NK-92 (cell line): ENCODE results near the gene CDK5.
"Not testable (repeated sequence)": the region's sequence is repeated elsewhere in the genome, so short reads cannot be mapped to it uniquely, and the experiment has no call there.

Experiments
- DNase-seq: peaks from one replicate; lab custom pipeline; 2025; ENCODE audit not compliant: unreplicated experiment; lab: John Stamatoyannopoulos, UW

The CDK5 gene

GRCh38 chr7:151035902-151036301 is 21.8 kb downstream of the CDK5 start:
- DNase-seq = no peak

GRCh38 chr7:151035026-151035717 is 22.5 kb downstream of the CDK5 start:
- no peak for DNase-seq

- no peak for DNase-seq
Measured at GRCh38 chr7:151034312-151035025, 23.2 kb downstream of the CDK5 start.

GRCh38 chr7:151033864-151034249 is 23.8 kb downstream of the CDK5 start:
- no peak for DNase-seq

- DNase-seq = no peak
Measured at GRCh38 chr7:151032936-151033863, 24.5 kb downstream of the CDK5 start.

- DNase-seq = no peak
Measured at GRCh38 chr7:151031011-151031410, 26.7 kb downstream of the CDK5 start.

GRCh38 chr7:151028948-151029501 is 28.7 kb downstream of the CDK5 start:
- DNase-seq = no peak

- peak; percentile 77 for DNase-seq
Measured at GRCh38 chr7:151028131-151028947, 29.4 kb downstream of the CDK5 start, which contains the start of gene ABCB8. Gene ABCB8, plus strand, starts transcription at chr7:151028450. Its CDS starts 66 bp downstream, at chr7:151028516.

- not testable (repeated sequence) for DNase-seq
Measured at GRCh38 chr7:151027728-151028130, 30.0 kb downstream of the CDK5 start.

- DNase-seq = not testable (repeated sequence)
Measured at GRCh38 chr7:151026771-151027727, 30.6 kb downstream of the CDK5 start.

- DNase-seq = no peak
Measured at GRCh38 chr7:151025924-151026671, 31.6 kb downstream of the CDK5 start.

GRCh38 chr7:151024435-151025056 is 33.2 kb downstream of the CDK5 start, which contains the start of gene ATG9B:
Gene ATG9B, minus strand, starts transcription at chr7:151024494. Its CDS starts 71 bp downstream, at chr7:151024423.
- DNase-seq = no peak

GRCh38 chr7:151023232-151023631 is 34.5 kb downstream of the CDK5 start:
- no peak for DNase-seq

GRCh38 chr7:151020231-151020630 is 37.5 kb downstream of the CDK5 start:
- no peak for DNase-seq

- no peak for DNase-seq
Measured at GRCh38 chr7:151019130-151019447, 38.6 kb downstream of the CDK5 start.

GRCh38 chr7:151018421-151019129 is 39.1 kb downstream of the CDK5 start:
- no peak for DNase-seq

- DNase-seq = no peak
Measured at GRCh38 chr7:151017953-151018420, 39.7 kb downstream of the CDK5 start.
